OCI-LY3 (cell line): ENCODE data around the gene JAM3.

Experiments used
- H2AFZ ChIP-seq: fragments of 200-600, 300-600 bp; shearing (Covaris generic); 2 replicates; pipeline ENCODE4 v1.6.0; 2014; ENCODE audit warnings: antibody characterized with exemption, low read depth, low read length
- H3K27ac ChIP-seq: fragments of 200-600, 300-600 bp; sonication (generic); 2 replicates; pipeline ENCODE4 v1.5.1; 2014; ENCODE audit warnings: mild to moderate bottlenecking, low read length, moderate library complexity, mixed read lengths
- H3K27me3 ChIP-seq: fragments of 200-600, 300-600 bp; sonication (generic); 2 replicates; pipeline ENCODE4 v1.6.1; 2014; ENCODE audit warnings: low read depth, low read length, mixed read lengths
- H3K36me3 ChIP-seq: fragments of 200-600, 300-600 bp; sonication (generic); replicated peaks from 2 replicates; pipeline ENCODE3; 2014; ENCODE audit warnings: low read depth, low read length, mixed read lengths
- H3K4me1 ChIP-seq: fragments of 300-600, 200-600 bp; sonication (generic); 2 replicates; pipeline ENCODE4 v1.6.1; 2014; ENCODE audit warnings: low read length, mixed read lengths
- H3K4me2 ChIP-seq: fragments of 200-600, 300-600 bp; sonication (generic); 2 replicates; pipeline ENCODE4 v1.6.1; 2014; ENCODE audit warnings: low read length, mixed read lengths
- H3K4me3 ChIP-seq: fragments of 300-600, 200-600 bp; sonication (generic); 2 replicates; pipeline ENCODE4 v1.5.1; 2014; ENCODE audit warnings: antibody characterized with exemption, mild to moderate bottlenecking, low read length, moderate library complexity
- H3K79me2 ChIP-seq: fragments of 300-600, 200-600 bp; shearing (Covaris generic); 2 replicates; pipeline ENCODE4 v1.6.1; 2014; ENCODE audit warnings: mild to moderate bottlenecking, low read length, mixed read lengths
- H3K9ac ChIP-seq: fragments of 300-600, 200-600 bp; shearing (Covaris generic); 2 replicates; pipeline ENCODE4 v1.6.0; 2014; ENCODE audit warnings: mild to moderate bottlenecking, low read length, moderate library complexity
- H3K9me3 ChIP-seq: fragments of 200-600, 300-600 bp; shearing (Covaris generic); 2 replicates; pipeline ENCODE4 v1.6.1; 2014; ENCODE audit warnings: low read length, mixed read lengths; ENCODE audit not compliant: insufficient read depth
- H4K20me1 ChIP-seq: fragments of 200-600, 300-600 bp; sonication (generic); 2 replicates; pipeline ENCODE4 v1.6.1; 2016; ENCODE audit warnings: low read length, mixed read lengths; ENCODE audit not compliant: insufficient read depth
- EZH2phosphoT487 ChIP-seq: fragments of 200-600 bp; shearing (Covaris generic); IDR thresholded peaks from 2 replicates; pipeline ENCODE4 v1.6.1; 2018; ENCODE audit warnings: antibody characterized with exemption, mixed run types, low read depth
- TF ChIP-seq, protein P1 (sequence below): fragments of 200-600, 300-600 bp; sonication (generic); IDR thresholded peaks from 2 replicates; pipeline ENCODE4 v1.5.1; 2014; ENCODE audit warnings: antibody characterized with exemption, low read length, low read depth

JAM3 gene

DNA sequence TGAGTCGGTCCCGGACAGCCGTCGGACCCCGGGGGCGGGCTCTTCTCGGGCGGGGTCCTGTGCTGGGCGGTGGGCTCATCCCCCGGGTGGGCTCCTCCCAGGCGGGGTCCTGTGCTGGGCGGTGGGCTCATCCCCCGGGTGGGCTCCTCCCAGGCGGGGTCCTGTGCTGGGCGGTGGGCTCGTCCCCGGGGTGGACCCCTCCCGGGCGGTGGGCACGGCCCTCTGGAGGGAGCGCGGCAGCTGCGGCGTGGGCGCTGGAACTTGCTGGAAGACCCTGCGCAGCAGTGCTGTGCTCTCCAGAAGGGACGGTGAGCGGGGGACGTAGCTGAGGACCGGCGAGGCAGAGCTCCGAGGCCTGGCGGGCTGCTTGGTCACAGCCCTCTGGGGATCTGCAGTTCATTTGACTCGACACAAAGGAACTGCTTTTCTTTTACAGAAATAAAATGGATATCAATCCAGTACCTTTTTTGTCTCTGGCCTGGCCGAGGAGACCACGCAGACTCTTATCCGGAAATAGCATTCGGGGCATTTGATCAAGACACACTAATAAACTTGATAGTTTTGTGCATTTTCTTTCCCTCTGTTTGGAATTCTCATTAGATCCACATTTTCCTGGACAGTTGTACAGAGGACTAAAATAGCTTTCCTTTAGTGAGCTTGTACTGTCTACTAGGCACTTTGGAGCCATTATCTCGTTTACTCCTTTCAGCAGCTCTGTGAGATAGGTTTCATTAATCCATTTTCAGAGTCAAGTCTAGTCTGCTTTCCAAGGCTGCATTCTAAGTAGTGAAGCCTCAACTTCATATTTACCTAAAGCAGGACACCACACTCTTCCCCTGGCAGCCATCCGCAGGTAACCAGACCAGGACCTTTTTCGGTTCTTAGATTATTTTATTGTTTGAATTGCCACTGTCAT, 812 bp downstream of the JAM3 start:
- H3K36me3 ChIP-seq = no peaks in the 10 kb centered on the region
- no peaks in the 10 kb centered on the region for H3K9me3 ChIP-seq
- peaks cover 5% of the 10 kb centered on the region for H3K4me1 ChIP-seq
- TF ChIP-seq EZH2phosphoT487 = no peak
- TF ChIP-seq, protein P1, sequence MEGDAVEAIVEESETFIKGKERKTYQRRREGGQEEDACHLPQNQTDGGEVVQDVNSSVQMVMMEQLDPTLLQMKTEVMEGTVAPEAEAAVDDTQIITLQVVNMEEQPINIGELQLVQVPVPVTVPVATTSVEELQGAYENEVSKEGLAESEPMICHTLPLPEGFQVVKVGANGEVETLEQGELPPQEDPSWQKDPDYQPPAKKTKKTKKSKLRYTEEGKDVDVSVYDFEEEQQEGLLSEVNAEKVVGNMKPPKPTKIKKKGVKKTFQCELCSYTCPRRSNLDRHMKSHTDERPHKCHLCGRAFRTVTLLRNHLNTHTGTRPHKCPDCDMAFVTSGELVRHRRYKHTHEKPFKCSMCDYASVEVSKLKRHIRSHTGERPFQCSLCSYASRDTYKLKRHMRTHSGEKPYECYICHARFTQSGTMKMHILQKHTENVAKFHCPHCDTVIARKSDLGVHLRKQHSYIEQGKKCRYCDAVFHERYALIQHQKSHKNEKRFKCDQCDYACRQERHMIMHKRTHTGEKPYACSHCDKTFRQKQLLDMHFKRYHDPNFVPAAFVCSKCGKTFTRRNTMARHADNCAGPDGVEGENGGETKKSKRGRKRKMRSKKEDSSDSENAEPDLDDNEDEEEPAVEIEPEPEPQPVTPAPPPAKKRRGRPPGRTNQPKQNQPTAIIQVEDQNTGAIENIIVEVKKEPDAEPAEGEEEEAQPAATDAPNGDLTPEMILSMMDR = no peak
- peaks cover 30% of the 10 kb centered on the region for H3K27me3 ChIP-seq
- H3K79me2 ChIP-seq = no peaks in the 10 kb centered on the region
- H4K20me1 ChIP-seq = no peaks in the 10 kb centered on the region
- no peak overlapping the region for H2AFZ ChIP-seq
- H3K9ac ChIP-seq = no peak overlapping the region
- H3K27ac ChIP-seq = no peak overlapping the region
- no peak overlapping the region for H3K4me3 ChIP-seq
- H3K4me2 ChIP-seq = no peak overlapping the region

- H3K4me1 ChIP-seq = peaks cover 5% of the 10 kb centered on the region
- no peak overlapping the region for H2AFZ ChIP-seq
- no peaks in the 10 kb centered on the region for H4K20me1 ChIP-seq
- no peak overlapping the region for H3K4me3 ChIP-seq
- no peaks in the 10 kb centered on the region for H3K36me3 ChIP-seq
- H3K79me2 ChIP-seq = no peaks in the 10 kb centered on the region
- no peak for TF ChIP-seq EZH2phosphoT487
- no peak overlapping the region for H3K4me2 ChIP-seq
- H3K27ac ChIP-seq = no peak overlapping the region
- H3K27me3 ChIP-seq = peaks cover 37% of the 10 kb centered on the region
- no peaks in the 10 kb centered on the region for H3K9me3 ChIP-seq
- no peak overlapping the region for H3K9ac ChIP-seq
These were observed 1.5 kb downstream of the JAM3 start for GRCh38 chr11:134070342-134070845.

DNA sequence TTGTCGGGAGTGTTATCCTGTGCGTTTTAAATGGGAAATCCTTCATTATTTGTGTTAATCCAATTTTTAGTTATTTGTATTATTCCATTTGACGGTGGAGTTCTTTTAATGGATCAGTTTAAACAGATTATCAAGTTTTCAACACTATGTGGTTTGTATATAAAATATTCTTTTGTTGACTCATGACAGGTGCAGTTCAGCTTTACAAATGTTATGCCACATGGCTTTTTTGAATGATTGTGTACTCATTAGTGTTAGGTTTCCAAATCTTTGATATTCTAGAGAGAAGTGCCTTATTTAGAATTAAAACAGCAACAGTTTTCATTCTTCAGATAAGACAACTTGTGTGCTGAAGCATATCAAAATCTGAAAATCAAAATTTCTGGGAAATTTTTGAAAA, 2.4 kb downstream of the JAM3 start:
- Histone ChIP-seq H3K9ac (no peak overlapping the region), H3K79me2 (no peaks in the 10 kb centered on the region), H2AFZ (no peak overlapping the region), H3K4me1 (peaks cover 5% of the 10 kb centered on the region), H3K9me3 (no peaks in the 10 kb centered on the region), H4K20me1 (no peaks in the 10 kb centered on the region), H3K27me3 (peaks cover 40% of the 10 kb centered on the region), H3K36me3 (no peaks in the 10 kb centered on the region), H3K27ac (no peak overlapping the region), H3K4me2 (no peak overlapping the region), H3K4me3 (no peak overlapping the region)
- TF ChIP-seq, protein P1 = no peak
- no peak for TF ChIP-seq EZH2phosphoT487

DNA sequence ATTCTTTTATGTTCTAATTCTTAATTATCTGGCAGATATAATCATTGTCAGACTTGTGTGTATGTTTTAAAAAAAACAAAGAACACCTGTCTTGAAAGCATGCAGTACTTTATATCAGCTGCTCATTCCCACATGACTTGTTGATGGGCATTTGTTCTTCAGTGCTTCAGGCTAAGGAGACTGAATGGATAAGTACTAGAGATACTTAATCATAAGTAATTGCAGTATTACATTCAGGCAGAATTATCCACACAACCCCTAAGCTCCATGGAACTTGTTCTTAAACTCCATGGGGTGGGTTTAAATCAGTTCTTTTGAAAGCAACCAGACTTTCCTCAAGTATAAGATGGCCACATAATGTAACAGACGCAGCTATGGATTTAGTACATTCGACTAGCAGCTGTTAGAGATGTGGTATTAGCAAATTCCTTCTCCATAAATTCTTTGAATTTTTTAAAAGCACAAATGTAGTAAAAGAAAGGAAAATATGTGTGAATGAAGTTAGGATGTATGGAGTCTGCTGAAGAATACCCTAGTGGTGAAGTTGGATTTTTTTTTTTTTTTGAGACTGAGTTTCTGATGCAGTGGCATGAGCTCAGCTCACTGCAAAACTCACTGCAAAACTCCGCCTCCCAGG, 3.0 kb downstream of the JAM3 start:
- peaks cover 5% of the 10 kb centered on the region for H3K4me1 ChIP-seq
- H3K9me3 ChIP-seq = no peaks in the 10 kb centered on the region
- no peak overlapping the region for H3K4me3 ChIP-seq
- H3K79me2 ChIP-seq = no peaks in the 10 kb centered on the region
- H4K20me1 ChIP-seq = no peaks in the 10 kb centered on the region
- H2AFZ ChIP-seq = no peak overlapping the region
- no peaks in the 10 kb centered on the region for H3K36me3 ChIP-seq
- no peak overlapping the region for H3K27ac ChIP-seq
- H3K4me2 ChIP-seq = no peak overlapping the region
- TF ChIP-seq EZH2phosphoT487 = no peak
- TF ChIP-seq, protein P1 = no peak
- H3K9ac ChIP-seq = no peak overlapping the region
- H3K27me3 ChIP-seq = peaks cover 40% of the 10 kb centered on the region
